ENCODE results near the gene LRP1-AS.

The LRP1-AS gene

GRCh38 chr12:57182918-57183575 lies 35.6 kb upstream of the LRP1-AS start:
- H2BK15ac ChIP-seq (replicated peaks; ENCODE audit: low read depth), result no peak overlapping the region
- peaks cover 3% of the 10 kb centered on the region for H3K4me1 ChIP-seq (ENCODE audit: control insufficient read depth, low read depth, low read length)
- H3K27ac ChIP-seq (ENCODE audit: low read depth, low read length), result no peak overlapping the region

DNA sequence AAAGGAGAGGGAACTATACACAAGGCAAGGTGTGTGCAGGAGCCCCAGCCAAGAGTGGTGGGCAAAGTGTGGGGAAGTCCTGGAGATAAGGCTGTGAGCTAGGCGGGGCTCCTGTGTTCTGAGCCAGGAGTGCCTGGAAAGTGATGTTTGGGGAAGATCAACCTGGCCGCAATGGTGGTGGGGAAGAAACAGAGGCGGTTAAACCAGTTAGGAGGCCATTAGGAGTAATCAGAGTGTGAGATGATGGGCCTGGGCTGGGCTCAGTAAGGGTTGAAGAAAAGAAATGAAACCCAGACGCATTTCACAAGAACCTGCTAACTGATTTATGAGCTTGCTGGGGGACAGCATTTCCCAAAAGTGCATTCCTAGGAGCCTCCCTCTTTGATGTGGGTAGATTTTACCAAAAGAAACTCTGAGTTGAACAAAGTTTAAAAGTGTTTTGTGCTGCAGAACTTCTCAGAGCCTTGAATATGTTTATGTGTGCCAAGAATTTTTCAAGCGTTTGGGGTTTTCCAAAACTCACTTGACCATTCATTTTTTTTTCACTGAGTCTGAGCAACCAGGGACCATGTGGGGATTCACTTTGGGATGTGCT lies 34.2 kb upstream of the LRP1-AS start:
- H3K79me1 ChIP-seq (ENCODE audit: low read length), result no peaks in the 10 kb centered on the region
- H3K18ac ChIP-seq (ENCODE audit: low read length), result no peak overlapping the region
- H4K8ac ChIP-seq (ENCODE audit: low read depth, low read length), result no peak overlapping the region
- no peaks in the 10 kb centered on the region for H3K27me3 ChIP-seq (ENCODE audit: insufficient read depth, low read length, poor library complexity)
- H3K79me2 ChIP-seq (ENCODE audit: control insufficient read depth, insufficient read depth, low read length), result no peaks in the 10 kb centered on the region
- H2BK5ac ChIP-seq (ENCODE audit: low read length), result no peak overlapping the region
- no CpG with 5 or more reads among the region's 5 CpGs for WGBS (ENCODE audit: extremely low coverage, insufficient coverage, low lambda C conversion rate)
- H3K4me3 ChIP-seq (ENCODE audit: low read length), result no peak overlapping the region
- DNase-seq, result peak; percentile 16
- no peak overlapping the region for H2AK5ac ChIP-seq (ENCODE audit: low read length)
- H3K56ac ChIP-seq (ENCODE audit: low read length), result no peak overlapping the region
- peaks cover 43% of the 10 kb centered on the region for H3K36me3 ChIP-seq (ENCODE audit: control insufficient read depth, insufficient read depth, low read length)
- H3K4ac ChIP-seq (ENCODE audit: low read depth, low read length), result no peak overlapping the region
- no peak overlapping the region for H2BK15ac ChIP-seq (replicated peaks; ENCODE audit: low read depth)
- H3K4me1 ChIP-seq (ENCODE audit: control insufficient read depth, low read depth, low read length), result peaks cover 3% of the 10 kb centered on the region
- no peak overlapping the region for H3K23ac ChIP-seq (ENCODE audit: low read length)
- H3K27ac ChIP-seq (ENCODE audit: low read depth, low read length), result no peak overlapping the region
- no peak overlapping the region for H2BK120ac ChIP-seq (ENCODE audit: low read depth, low read length)
- H3K9ac ChIP-seq (ENCODE audit: low read length), result no peak overlapping the region
- H4K5ac ChIP-seq (ENCODE audit: low read length), result no peak overlapping the region
- no peak overlapping the region for H3K4me2 ChIP-seq (ENCODE audit: low read length)

More at GRCh38 chr12:57182918-57183575, 35.6 kb upstream of the LRP1-AS start:
- Histone ChIP-seq H3K23ac (ENCODE audit: low read length) (no peak overlapping the region), H3K36me3 (ENCODE audit: control insufficient read depth, insufficient read depth, low read length) (peaks cover 43% of the 10 kb centered on the region), H3K4ac (ENCODE audit: low read depth, low read length) (no peak overlapping the region), H3K9ac (ENCODE audit: low read length) (peak overlapping the region; percentile 42), H4K8ac (ENCODE audit: low read depth, low read length) (no peak overlapping the region), H2BK5ac (ENCODE audit: low read length) (no peak overlapping the region), H3K4me2 (ENCODE audit: low read length) (no peak overlapping the region), H3K27me3 (ENCODE audit: insufficient read depth, low read length, poor library complexity) (no peaks in the 10 kb centered on the region), H3K79me2 (ENCODE audit: control insufficient read depth, insufficient read depth, low read length) (no peaks in the 10 kb centered on the region), H2BK120ac (ENCODE audit: low read depth, low read length) (no peak overlapping the region), H3K18ac (ENCODE audit: low read length) (no peak overlapping the region), H4K5ac (ENCODE audit: low read length) (no peak overlapping the region), H3K79me1 (ENCODE audit: low read length) (no peaks in the 10 kb centered on the region), H2AK5ac (ENCODE audit: low read length) (no peak overlapping the region), H3K4me3 (ENCODE audit: low read length) (no peak overlapping the region), H3K56ac (ENCODE audit: low read length) (no peak overlapping the region)
- WGBS (ENCODE audit: extremely low coverage, insufficient coverage, low lambda C conversion rate), result no CpG with 5 or more reads among the region's 13 CpGs
- DNase-seq, result peak; percentile 83

GRCh38 chr12:57181072-57181471 lies 33.7 kb upstream of the LRP1-AS start:
- Histone ChIP-seq H2AK5ac (ENCODE audit: low read length) (no peak overlapping the region), H3K36me3 (ENCODE audit: control insufficient read depth, insufficient read depth, low read length) (peaks cover 42% of the 10 kb centered on the region), H3K4me1 (ENCODE audit: control insufficient read depth, low read depth, low read length) (peaks cover 3% of the 10 kb centered on the region), H2BK5ac (ENCODE audit: low read length) (no peak overlapping the region), H3K4me2 (ENCODE audit: low read length) (no peak overlapping the region), H3K56ac (ENCODE audit: low read length) (no peak overlapping the region), H2BK15ac (replicated peaks; ENCODE audit: low read depth) (no peak overlapping the region), H3K79me1 (ENCODE audit: low read length) (no peaks in the 10 kb centered on the region), H3K27ac (ENCODE audit: low read depth, low read length) (no peak overlapping the region), H3K23ac (ENCODE audit: low read length) (no peak overlapping the region), H3K4me3 (ENCODE audit: low read length) (no peak overlapping the region), H3K9ac (ENCODE audit: low read length) (no peak overlapping the region), H3K79me2 (ENCODE audit: control insufficient read depth, insufficient read depth, low read length) (no peaks in the 10 kb centered on the region), H2BK120ac (ENCODE audit: low read depth, low read length) (no peak overlapping the region), H3K18ac (ENCODE audit: low read length) (no peak overlapping the region), H4K5ac (ENCODE audit: low read length) (no peak overlapping the region), H3K27me3 (ENCODE audit: insufficient read depth, low read length, poor library complexity) (no peaks in the 10 kb centered on the region), H3K4ac (ENCODE audit: low read depth, low read length) (no peak overlapping the region), H4K8ac (ENCODE audit: low read depth, low read length) (no peak overlapping the region)
- no CpG with 5 or more reads among the region's 9 CpGs for WGBS (ENCODE audit: extremely low coverage, insufficient coverage, low lambda C conversion rate)
- DNase-seq, result no peak

DNA sequence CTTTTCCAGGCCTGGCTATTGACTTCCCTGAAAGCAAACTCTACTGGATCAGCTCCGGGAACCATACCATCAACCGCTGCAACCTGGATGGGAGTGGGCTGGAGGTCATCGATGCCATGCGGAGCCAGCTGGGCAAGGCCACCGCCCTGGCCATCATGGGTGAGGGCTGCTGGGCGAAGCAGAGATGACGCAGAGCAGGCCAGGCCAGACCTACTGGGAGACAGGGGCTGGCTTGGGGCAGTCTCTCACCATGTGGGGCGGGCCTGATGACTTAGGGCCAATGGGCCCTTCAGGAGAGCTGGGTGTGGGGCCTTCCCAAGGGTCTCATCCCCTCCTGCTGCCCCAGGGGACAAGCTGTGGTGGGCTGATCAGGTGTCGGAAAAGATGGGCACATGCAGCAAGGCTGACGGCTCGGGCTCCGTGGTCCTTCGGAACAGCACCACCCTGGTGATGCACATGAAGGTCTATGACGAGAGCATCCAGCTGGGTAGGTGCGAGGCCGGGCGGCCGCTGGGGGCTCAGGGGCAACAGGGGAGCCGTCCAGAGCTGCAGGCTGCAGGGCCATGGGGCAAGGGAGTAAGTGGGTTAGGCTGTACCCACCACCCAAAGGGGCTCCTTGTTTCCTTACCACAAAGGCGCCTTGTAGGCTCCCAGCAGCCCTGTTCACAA lies 33.0 kb upstream of the LRP1-AS start:
- Histone ChIP-seq H3K36me3 (ENCODE audit: control insufficient read depth, insufficient read depth, low read length) (peaks cover 40% of the 10 kb centered on the region), H2BK15ac (replicated peaks; ENCODE audit: low read depth) (no peak overlapping the region), H3K79me1 (ENCODE audit: low read length) (no peaks in the 10 kb centered on the region), H3K4me1 (ENCODE audit: control insufficient read depth, low read depth, low read length) (peaks cover 3% of the 10 kb centered on the region), H2BK5ac (ENCODE audit: low read length) (no peak overlapping the region), H3K4me2 (ENCODE audit: low read length) (no peak overlapping the region), H3K56ac (ENCODE audit: low read length) (no peak overlapping the region), H3K27ac (ENCODE audit: low read depth, low read length) (no peak overlapping the region), H3K27me3 (ENCODE audit: insufficient read depth, low read length, poor library complexity) (no peaks in the 10 kb centered on the region), H2AK5ac (ENCODE audit: low read length) (no peak overlapping the region), H3K23ac (ENCODE audit: low read length) (no peak overlapping the region), H4K8ac (ENCODE audit: low read depth, low read length) (no peak overlapping the region), H3K79me2 (ENCODE audit: control insufficient read depth, insufficient read depth, low read length) (no peaks in the 10 kb centered on the region), H3K4me3 (ENCODE audit: low read length) (no peak overlapping the region), H3K4ac (ENCODE audit: low read depth, low read length) (no peak overlapping the region), H4K5ac (ENCODE audit: low read length) (no peak overlapping the region), H3K18ac (ENCODE audit: low read length) (no peak overlapping the region), H3K9ac (ENCODE audit: low read length) (no peak overlapping the region), H2BK120ac (ENCODE audit: low read depth, low read length) (no peak overlapping the region)
- no peak for DNase-seq
- no CpG with 5 or more reads among the region's 20 CpGs for WGBS (ENCODE audit: extremely low coverage, insufficient coverage, low lambda C conversion rate)

- Histone ChIP-seq H3K18ac (ENCODE audit: low read length) (no peak overlapping the region), H3K4me1 (ENCODE audit: control insufficient read depth, low read depth, low read length) (peaks cover 3% of the 10 kb centered on the region), H3K9ac (ENCODE audit: low read length) (no peak overlapping the region), H3K79me2 (ENCODE audit: control insufficient read depth, insufficient read depth, low read length) (no peaks in the 10 kb centered on the region), H3K36me3 (ENCODE audit: control insufficient read depth, insufficient read depth, low read length) (peaks cover 33% of the 10 kb centered on the region), H3K79me1 (ENCODE audit: low read length) (no peaks in the 10 kb centered on the region), H3K27me3 (ENCODE audit: insufficient read depth, low read length, poor library complexity) (no peaks in the 10 kb centered on the region), H4K5ac (ENCODE audit: low read length) (no peak overlapping the region), H3K4me2 (ENCODE audit: low read length) (no peak overlapping the region), H3K4ac (ENCODE audit: low read depth, low read length) (no peak overlapping the region), H3K4me3 (ENCODE audit: low read length) (no peak overlapping the region), H2BK5ac (ENCODE audit: low read length) (no peak overlapping the region), H2BK120ac (ENCODE audit: low read depth, low read length) (no peak overlapping the region), H3K27ac (ENCODE audit: low read depth, low read length) (no peak overlapping the region), H3K56ac (ENCODE audit: low read length) (no peak overlapping the region), H3K23ac (ENCODE audit: low read length) (no peak overlapping the region), H4K8ac (ENCODE audit: low read depth, low read length) (no peak overlapping the region), H2BK15ac (replicated peaks; ENCODE audit: low read depth) (no peak overlapping the region), H2AK5ac (ENCODE audit: low read length) (no peak overlapping the region)
- no CpG with 5 or more reads among the region's 27 CpGs for WGBS (ENCODE audit: extremely low coverage, insufficient coverage, low lambda C conversion rate)
- no peak for DNase-seq
These were observed 32.1 kb upstream of the LRP1-AS start for GRCh38 chr12:57179331-57180086.
